OCI-LY3 (cell line): Measurements from ENCODE around the gene RAP2A.

ENCODE experiments used
- EZH2phosphoT487 ChIP-seq: fragments of 200-600 bp; shearing (Covaris generic); IDR thresholded peaks from 2 replicates; pipeline ENCODE4 v1.6.1; 2018; ENCODE audit warnings: antibody characterized with exemption, mixed run types, low read depth
- TF ChIP-seq, protein P1 (sequence below): fragments of 200-600, 300-600 bp; sonication (generic); IDR thresholded peaks from 2 replicates; pipeline ENCODE4 v1.5.1; 2014; ENCODE audit warnings: antibody characterized with exemption, low read length, low read depth

DNA sequence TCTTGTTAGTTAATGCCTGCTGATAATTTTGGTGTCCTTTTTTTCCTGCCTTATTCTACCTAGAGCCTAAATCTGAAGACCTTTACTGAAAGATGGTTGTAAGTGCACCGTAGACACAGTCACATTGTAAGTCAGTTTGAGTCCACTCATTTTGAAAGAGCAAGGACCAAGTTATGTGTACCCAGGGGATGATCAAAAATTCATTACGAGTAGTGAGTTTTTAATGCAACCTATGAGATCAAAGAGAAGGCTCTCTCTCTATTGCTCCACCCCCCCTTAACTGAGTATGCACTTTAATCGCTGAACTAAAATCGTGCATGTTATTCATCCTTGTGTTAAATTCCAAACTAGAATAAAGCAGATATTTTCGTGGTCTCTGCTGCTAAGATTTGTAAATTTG, 1.8 kb downstream of the RAP2A start:
- TF ChIP-seq, protein P1, sequence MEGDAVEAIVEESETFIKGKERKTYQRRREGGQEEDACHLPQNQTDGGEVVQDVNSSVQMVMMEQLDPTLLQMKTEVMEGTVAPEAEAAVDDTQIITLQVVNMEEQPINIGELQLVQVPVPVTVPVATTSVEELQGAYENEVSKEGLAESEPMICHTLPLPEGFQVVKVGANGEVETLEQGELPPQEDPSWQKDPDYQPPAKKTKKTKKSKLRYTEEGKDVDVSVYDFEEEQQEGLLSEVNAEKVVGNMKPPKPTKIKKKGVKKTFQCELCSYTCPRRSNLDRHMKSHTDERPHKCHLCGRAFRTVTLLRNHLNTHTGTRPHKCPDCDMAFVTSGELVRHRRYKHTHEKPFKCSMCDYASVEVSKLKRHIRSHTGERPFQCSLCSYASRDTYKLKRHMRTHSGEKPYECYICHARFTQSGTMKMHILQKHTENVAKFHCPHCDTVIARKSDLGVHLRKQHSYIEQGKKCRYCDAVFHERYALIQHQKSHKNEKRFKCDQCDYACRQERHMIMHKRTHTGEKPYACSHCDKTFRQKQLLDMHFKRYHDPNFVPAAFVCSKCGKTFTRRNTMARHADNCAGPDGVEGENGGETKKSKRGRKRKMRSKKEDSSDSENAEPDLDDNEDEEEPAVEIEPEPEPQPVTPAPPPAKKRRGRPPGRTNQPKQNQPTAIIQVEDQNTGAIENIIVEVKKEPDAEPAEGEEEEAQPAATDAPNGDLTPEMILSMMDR, result no peak
- no peak for TF ChIP-seq EZH2phosphoT487
